HG03045 (cell line): Measurements from ENCODE around the gene ANXA10.

Experiments used
- ATAC-seq: cut with Tn5 transposase; IDR thresholded peaks from one replicate; pipeline ENCODE4 v1.9.1; 2021; ENCODE audit warnings: mild to moderate bottlenecking, moderate library complexity; ENCODE audit not compliant: unreplicated experiment

Gene ANXA10, protein sequence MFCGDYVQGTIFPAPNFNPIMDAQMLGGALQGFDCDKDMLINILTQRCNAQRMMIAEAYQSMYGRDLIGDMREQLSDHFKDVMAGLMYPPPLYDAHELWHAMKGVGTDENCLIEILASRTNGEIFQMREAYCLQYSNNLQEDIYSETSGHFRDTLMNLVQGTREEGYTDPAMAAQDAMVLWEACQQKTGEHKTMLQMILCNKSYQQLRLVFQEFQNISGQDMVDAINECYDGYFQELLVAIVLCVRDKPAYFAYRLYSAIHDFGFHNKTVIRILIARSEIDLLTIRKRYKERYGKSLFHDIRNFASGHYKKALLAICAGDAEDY

GRCh38 chr4:168092176-168092712, at the start of gene ANXA10:
Gene ANXA10 (plus strand): TSS chr4:168092537. CDS start chr4:168092701, 164 bp downstream.
- ATAC-seq: no peak

- ATAC-seq: no peak
Measured at GRCh38 chr4:168045354-168045753, 47.0 kb upstream of the ANXA10 start.

DNA sequence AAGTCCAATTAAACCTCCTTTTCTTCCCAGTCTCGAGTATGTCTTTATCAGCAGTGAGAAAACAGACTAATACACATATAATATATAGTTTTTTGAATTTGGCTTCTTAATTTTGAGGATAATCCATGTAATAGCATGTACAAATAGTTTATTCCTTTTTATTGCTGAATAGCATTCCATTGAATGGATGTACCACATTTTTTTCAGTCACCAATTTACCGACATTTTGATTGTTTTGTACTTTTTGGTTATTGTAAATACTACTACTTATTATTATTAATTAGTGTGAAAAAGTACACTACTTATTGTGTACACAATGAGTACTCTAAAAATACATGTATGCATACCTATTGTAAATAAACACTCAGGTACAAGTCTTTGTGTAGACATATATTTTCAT, 42.3 kb upstream of the ANXA10 start:
- ATAC-seq: no peak

DNA sequence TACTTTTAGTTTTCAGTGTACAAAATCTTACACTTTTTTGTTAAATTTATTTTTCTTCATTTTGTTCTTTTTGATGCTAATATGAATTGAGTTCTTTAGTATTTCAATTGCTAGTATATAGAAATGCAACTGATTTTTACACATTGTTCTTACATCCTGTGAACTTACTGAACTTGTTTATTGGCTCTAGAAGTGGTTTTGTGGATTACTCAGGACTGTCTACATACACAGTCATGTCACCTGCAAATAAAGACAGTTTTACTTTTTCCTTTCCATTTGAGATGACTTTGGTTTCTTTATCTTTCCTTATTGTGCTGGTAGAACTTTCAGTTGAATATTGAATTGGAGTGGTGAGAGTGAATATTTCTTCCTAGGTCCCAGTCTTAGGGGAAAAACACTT, 40.8 kb upstream of the ANXA10 start:
- no peak for ATAC-seq

- no peak for ATAC-seq
Measured at GRCh38 chr4:168057412-168057811, 34.9 kb upstream of the ANXA10 start.

GRCh38 chr4:168059251-168059650, 33.1 kb upstream of the ANXA10 start:
- no peak for ATAC-seq

DNA sequence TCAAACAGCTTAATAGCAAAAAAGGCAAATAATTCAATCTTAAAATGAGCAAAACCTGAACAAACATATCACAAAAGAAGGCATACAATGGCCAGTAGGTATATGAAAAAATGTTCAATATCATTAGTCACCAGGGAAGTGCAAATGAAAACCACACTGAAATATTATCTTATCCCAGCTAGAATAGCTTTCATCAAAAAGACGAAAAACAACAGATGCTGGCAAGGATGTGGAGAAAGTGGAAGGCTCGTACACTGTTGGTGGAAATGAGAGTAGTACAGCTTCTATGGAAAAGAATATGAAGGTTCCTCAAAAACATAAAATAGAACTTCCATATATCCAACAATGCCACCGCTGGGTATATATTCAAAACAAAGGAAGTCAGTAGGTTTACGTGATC, 29.3 kb upstream of the ANXA10 start:
- no peak for ATAC-seq

GRCh38 chr4:168070903-168071302, 21.4 kb upstream of the ANXA10 start:
- ATAC-seq: no peak

DNA sequence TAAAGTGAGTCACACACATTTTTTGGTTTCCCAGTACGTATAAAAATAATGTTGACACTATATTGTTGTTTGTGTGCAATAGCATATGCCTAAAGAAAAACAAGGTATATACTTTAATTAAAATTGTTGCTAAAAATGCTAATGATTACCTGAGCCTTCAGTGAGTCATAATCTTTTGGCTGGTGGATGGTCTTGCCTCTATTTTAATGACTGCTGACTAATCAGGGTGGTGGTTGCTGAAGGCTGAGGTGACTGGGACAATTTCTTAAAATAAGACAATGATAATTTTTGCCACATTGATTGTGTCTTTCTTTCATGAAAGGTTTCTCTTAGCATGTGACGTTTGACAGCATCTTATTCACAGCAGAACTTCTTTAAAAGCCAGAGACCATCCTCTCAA, 21.0 kb upstream of the ANXA10 start:
- ATAC-seq: no peak

DNA sequence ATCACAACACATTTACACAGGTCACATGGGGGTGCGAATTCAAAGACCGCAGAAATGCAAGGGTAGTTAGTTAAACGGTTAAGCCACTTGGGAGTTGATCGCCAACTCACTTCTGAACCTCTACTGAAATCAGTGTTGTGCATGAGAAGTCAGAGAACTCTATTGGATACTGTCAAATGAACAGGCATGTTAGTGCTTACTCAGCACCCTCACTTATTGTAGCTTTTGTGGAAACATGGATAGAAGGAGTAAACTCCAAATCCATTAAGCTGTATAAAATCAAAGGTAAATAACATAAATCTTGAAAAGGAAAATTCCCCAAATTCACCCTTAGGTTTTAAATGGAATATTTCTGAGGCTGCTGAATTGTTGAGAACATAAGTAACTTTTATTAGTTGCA, 17.5 kb upstream of the ANXA10 start:
- ATAC-seq: no peak

GRCh38 chr4:168076989-168077725, 15.2 kb upstream of the ANXA10 start:
- peak; percentile 76 for ATAC-seq

DNA sequence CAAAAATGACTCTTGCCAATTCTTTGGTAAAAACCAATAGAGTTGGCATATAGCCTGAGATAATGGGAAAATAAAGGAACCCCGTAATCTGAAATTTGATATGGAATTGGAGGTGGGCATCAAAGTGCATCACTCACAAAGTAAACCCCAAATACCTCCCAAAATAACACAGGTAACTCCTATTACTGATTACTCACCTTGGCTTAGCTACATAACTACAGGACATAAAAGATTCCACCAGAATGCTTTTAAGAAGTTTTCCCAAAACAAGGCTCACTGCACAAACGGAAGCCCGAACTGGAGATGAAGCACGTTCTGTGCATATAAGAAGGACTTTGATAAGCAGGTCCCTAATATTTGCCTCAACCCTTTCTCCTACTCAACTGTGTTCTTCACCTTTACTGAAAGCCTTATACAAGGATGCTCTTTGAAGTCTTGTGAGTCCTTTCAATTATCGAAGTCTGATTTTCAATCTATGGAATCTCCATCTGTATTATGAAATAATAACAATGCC, 14.6 kb upstream of the ANXA10 start:
- ATAC-seq: no peak

DNA sequence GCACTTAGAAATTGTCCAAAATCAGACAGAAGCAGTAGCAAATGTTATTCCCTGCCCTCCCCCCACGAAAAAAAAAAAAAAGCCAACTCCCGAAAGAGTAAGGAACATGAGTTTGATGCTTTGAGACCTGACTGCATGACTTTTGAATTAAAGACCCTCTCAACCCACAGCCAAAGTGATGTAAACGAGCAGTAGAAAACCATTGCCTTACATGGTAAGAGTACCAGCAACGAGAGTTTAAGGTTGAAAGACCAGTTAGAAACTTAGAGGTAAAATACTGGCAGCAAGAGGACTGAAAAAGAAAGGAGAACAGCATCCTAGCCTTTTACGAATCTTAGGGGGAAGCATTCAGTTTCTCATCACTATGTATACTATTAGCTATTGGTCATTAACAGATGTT, 10.0 kb upstream of the ANXA10 start:
- ATAC-seq: no peak

- ATAC-seq: no peak
Measured at GRCh38 chr4:168095776-168096406, 3.6 kb downstream of the ANXA10 start.

DNA sequence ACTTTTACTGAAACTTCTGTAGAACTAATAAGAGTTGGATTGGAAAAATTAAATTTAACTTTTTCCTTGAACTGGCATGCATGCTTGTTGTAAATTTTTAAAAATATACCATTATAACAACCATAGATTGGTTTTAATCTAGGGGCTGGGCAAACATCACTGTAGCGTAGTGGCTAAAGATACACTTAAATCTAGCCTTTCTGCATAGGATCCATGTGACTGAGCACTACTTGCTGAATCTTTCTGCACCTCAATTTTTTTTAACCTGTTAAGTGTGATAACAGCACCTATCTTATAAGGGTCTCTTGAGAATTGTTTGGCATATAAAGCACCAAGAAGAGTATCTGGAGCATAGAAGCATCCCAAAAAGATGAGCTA, 4.1 kb downstream of the ANXA10 start:
- no peak for ATAC-seq

DNA sequence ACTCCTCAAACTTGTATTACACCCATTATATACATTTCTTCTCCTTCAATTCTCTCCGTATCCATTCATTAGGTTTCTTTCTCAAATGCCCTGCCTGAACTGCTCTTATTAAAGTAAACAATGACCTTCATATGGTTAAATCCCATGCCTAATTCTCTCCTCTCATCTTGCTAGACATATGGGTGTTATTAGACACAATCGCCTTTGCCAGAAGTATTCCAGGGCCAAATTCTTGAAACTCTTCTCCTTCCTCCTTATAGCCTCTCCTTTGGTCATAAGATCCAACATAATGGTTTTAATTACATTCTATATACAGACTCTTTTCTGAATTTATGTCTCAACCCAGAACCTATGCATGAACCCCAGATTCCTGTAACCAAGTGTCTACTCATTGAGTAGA, 4.8 kb downstream of the ANXA10 start:
- ATAC-seq: no peak

- ATAC-seq: no peak
Measured at GRCh38 chr4:168098248-168098717, 5.9 kb downstream of the ANXA10 start.

DNA sequence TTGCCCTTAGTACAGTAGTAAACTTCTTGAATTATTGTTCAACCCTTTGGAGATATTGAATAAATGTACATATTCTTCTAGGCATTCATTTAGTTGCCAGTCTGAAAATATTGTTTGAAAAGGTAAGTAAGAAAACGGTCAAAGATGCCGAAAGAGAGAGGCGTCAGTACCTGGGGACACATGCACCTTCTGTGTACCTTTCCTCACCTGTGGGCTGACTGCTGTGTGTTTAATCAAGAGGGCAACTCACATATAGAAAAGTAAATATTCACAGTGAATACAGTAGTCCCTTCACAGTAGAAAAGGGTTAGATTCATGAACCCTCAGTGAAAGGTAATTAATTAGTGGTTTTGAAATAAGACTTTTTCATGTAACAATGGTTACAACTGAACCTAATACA, 6.9 kb downstream of the ANXA10 start:
- no peak for ATAC-seq

- no peak for ATAC-seq
Measured at GRCh38 chr4:168101026-168101425, 8.7 kb downstream of the ANXA10 start.

DNA sequence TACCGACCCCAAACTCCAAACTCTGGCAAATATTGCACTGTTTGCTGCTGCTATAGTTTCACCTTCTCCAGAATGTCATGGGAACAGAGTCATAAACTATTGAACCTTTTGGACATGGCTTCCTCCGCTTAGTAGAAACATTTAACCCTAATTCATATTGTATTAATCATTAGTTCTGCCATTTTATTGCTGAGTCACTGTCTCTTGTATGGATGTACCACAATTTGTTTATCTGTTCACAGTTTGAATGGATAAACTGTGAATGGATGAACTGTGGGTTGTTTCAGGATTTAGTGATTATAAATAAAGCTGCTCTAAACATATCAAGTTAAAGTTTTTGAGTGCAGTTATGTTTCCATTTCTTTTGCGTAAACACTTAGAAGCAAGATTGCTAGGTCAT, 10.1 kb downstream of the ANXA10 start:
- no peak for ATAC-seq

- ATAC-seq: no peak
Measured at GRCh38 chr4:168109527-168109926, 17.2 kb downstream of the ANXA10 start.
